Spinal cord (tissue), 10 donors: Measurements from ENCODE around the gene PTHLH. TPM values are rescaled to one million over a fixed set of nuclear protein-coding genes. Genes with fewer than 3 reads are reported as not detected.

ENCODE experiments used
- DNase-seq, 6 donors: peaks; one replicate each; pipeline versions ENCODE4 v3.0.0 to v3.0.0-alpha.2; 2013 to 2015; ENCODE audit warnings: low spot score in 6 of 6, low read depth in 4 of 6
- H3K27ac ChIP-seq: one replicate; pipeline ENCODE4 v1.5.1; 2013; ENCODE audit warnings: low read depth, low read length, control low read depth
- H3K27me3 ChIP-seq: one replicate; pipeline ENCODE4 v1.6.1; 2013; ENCODE audit warnings: low read length; ENCODE audit not compliant: control insufficient read depth, insufficient read depth
- H3K36me3 ChIP-seq: one replicate; pipeline ENCODE4 v1.6.1; 2013; ENCODE audit warnings: low read length; ENCODE audit not compliant: control insufficient read depth, insufficient read depth
- H3K4me1 ChIP-seq: one replicate; pipeline ENCODE4 v1.6.1; 2013; ENCODE audit warnings: low read length; ENCODE audit not compliant: control insufficient read depth, insufficient read depth
- H3K4me3 ChIP-seq: one replicate; pipeline ENCODE4 v1.5.1; 2013; ENCODE audit warnings: low read depth, low read length, control low read depth
- H3K9me3 ChIP-seq: one replicate; pipeline ENCODE4 v1.6.1; 2013; ENCODE audit warnings: low read length; ENCODE audit not compliant: control insufficient read depth, insufficient read depth
- WGBS: methylation state at CpG from one replicate; pipeline ENCODE4 v1.1.5; 2013; ENCODE audit warnings: missing lambda C conversion rate; ENCODE audit not compliant: insufficient coverage; 5-methylcytosine and 5-hydroxymethylcytosine counted together
- polyA plus RNA-seq, 2 donors: library from polyadenylated mRNA; unstranded; fragments of 120-200 nt; gene quantifications; one replicate each; pipeline ENCODE4 v1.2.1, GENCODE V29; 2013; ENCODE audit not compliant: insufficient read length in 2 of 2
- total RNA-seq, 2 donors: library from RNA; depleted of rRNA in 1 of 2; stranded (reverse); fragments of 120-200 nt in 1 of 2; fragments of >200 nt in 1 of 2; gene quantifications; one replicate each; pipeline versions ENCODE4 v1.2.3 to v1.2.4, GENCODE V29; 2013 to 2014
- donor health status: healthy.

PTHLH gene
- total and polyA plus RNA-seq, 4 donors, result 4.3 to 8.2 (median 6.0) TPM

- peaks cover 72% of the 10 kb centered on the region for H3K27me3 ChIP-seq
- H3K9me3 ChIP-seq, result no peaks in the 10 kb centered on the region
- WGBS, result no CpG with 5 or more reads among the region's 2 CpGs
- H3K4me3 ChIP-seq, result no peak overlapping the region
- H3K27ac ChIP-seq, result no peak overlapping the region
- peaks cover 20% of the 10 kb centered on the region for H3K4me1 ChIP-seq
- H3K36me3 ChIP-seq, result no peaks in the 10 kb centered on the region
- DNase-seq, result peak in 1 of 6 donors; percentile 24
These were observed 4.9 kb downstream of the PTHLH start for GRCh38 chr12:27967551-27968054.

GRCh38 chr12:27966870-27967269 is 5.7 kb downstream of the PTHLH start:
- WGBS, result 80% methylated on average over 1 of the region's 2 CpGs
- Histone ChIP-seq H3K4me3 (no peak overlapping the region), H3K36me3 (no peaks in the 10 kb centered on the region), H3K27me3 (peaks cover 70% of the 10 kb centered on the region), H3K27ac (no peak overlapping the region), H3K4me1 (peaks cover 20% of the 10 kb centered on the region), H3K9me3 (no peaks in the 10 kb centered on the region)
- DNase-seq, result no peak

GRCh38 chr12:27965966-27966365 is 6.6 kb downstream of the PTHLH start:
- Histone ChIP-seq H3K27me3 (peaks cover 61% of the 10 kb centered on the region), H3K9me3 (no peaks in the 10 kb centered on the region), H3K4me1 (peaks cover 17% of the 10 kb centered on the region), H3K4me3 (no peak overlapping the region), H3K27ac (no peak overlapping the region), H3K36me3 (no peaks in the 10 kb centered on the region)
- DNase-seq, result peak in 1 of 6 donors; percentile 40
- WGBS, result no CpG with 5 or more reads among the region's 2 CpGs

GRCh38 chr12:27965411-27965810 is 7.1 kb downstream of the PTHLH start:
- H3K4me1 ChIP-seq, result peaks cover 13% of the 10 kb centered on the region
- H3K27ac ChIP-seq, result no peak overlapping the region
- H3K36me3 ChIP-seq, result no peaks in the 10 kb centered on the region
- DNase-seq, result no peak
- no peaks in the 10 kb centered on the region for H3K9me3 ChIP-seq
- no peak overlapping the region for H3K4me3 ChIP-seq
- H3K27me3 ChIP-seq, result peaks cover 56% of the 10 kb centered on the region
- no CpG with 5 or more reads among the region's 1 CpG for WGBS

- no peaks in the 10 kb centered on the region for H3K9me3 ChIP-seq
- H3K4me3 ChIP-seq, result no peak overlapping the region
- peaks cover 4% of the 10 kb centered on the region for H3K4me1 ChIP-seq
- no peaks in the 10 kb centered on the region for H3K36me3 ChIP-seq
- H3K27ac ChIP-seq, result no peak overlapping the region
- peaks cover 47% of the 10 kb centered on the region for H3K27me3 ChIP-seq
- no CpG with 5 or more reads among the region's 4 CpGs for WGBS
- DNase-seq, result no peak
These were observed 8.4 kb downstream of the PTHLH start for GRCh38 chr12:27964123-27964522.

GRCh38 chr12:27960821-27961220 is 11.7 kb downstream of the PTHLH start:
- H3K9me3 ChIP-seq, result no peaks in the 10 kb centered on the region
- no peaks in the 10 kb centered on the region for H3K4me1 ChIP-seq
- WGBS, result no CpG with 5 or more reads among the region's 3 CpGs
- no peaks in the 10 kb centered on the region for H3K36me3 ChIP-seq
- H3K27ac ChIP-seq, result no peak overlapping the region
- peak in 2 of 6 donors; percentile 65 to 73 for DNase-seq
- no peak overlapping the region for H3K4me3 ChIP-seq
- peaks cover 15% of the 10 kb centered on the region for H3K27me3 ChIP-seq

- Histone ChIP-seq H3K27me3 (peaks cover 9% of the 10 kb centered on the region), H3K4me3 (no peak overlapping the region), H3K9me3 (no peaks in the 10 kb centered on the region), H3K27ac (no peak overlapping the region), H3K4me1 (no peaks in the 10 kb centered on the region), H3K36me3 (no peaks in the 10 kb centered on the region)
- no CpG with 5 or more reads among the region's 3 CpGs for WGBS
- DNase-seq, result no peak
These were observed 13.9 kb downstream of the PTHLH start for GRCh38 chr12:27958675-27959074.

GRCh38 chr12:27957366-27957765 is 15.2 kb downstream of the PTHLH start:
- H3K27ac ChIP-seq, result no peak overlapping the region
- no peak for DNase-seq
- no peaks in the 10 kb centered on the region for H3K36me3 ChIP-seq
- H3K27me3 ChIP-seq, result no peaks in the 10 kb centered on the region
- H3K9me3 ChIP-seq, result no peaks in the 10 kb centered on the region
- peaks cover 3% of the 10 kb centered on the region for H3K4me1 ChIP-seq
- WGBS, result 94% methylated on average over 2 of the region's 3 CpGs
- no peak overlapping the region for H3K4me3 ChIP-seq

GRCh38 chr12:27953817-27954216 is 18.7 kb downstream of the PTHLH start:
- no peaks in the 10 kb centered on the region for H3K36me3 ChIP-seq
- 80% methylated on average over 2 of the region's 3 CpGs for WGBS
- DNase-seq, result no peak
- no peak overlapping the region for H3K4me3 ChIP-seq
- no peaks in the 10 kb centered on the region for H3K9me3 ChIP-seq
- H3K4me1 ChIP-seq, result peaks cover 6% of the 10 kb centered on the region
- no peaks in the 10 kb centered on the region for H3K27me3 ChIP-seq
- no peak overlapping the region for H3K27ac ChIP-seq

GRCh38 chr12:27953348-27953747 is 19.2 kb downstream of the PTHLH start:
- Histone ChIP-seq H3K27me3 (no peaks in the 10 kb centered on the region), H3K27ac (no peak overlapping the region), H3K36me3 (no peaks in the 10 kb centered on the region), H3K4me3 (no peak overlapping the region), H3K9me3 (no peaks in the 10 kb centered on the region), H3K4me1 (peaks cover 6% of the 10 kb centered on the region)
- no peak for DNase-seq
- WGBS, result no CpG with 5 or more reads among the region's 4 CpGs
